CD4-positive, alpha-beta T cell treated with Interleukin-15 for 4 hours (primary cell): ENCODE measurements around the gene RAB3A.

Source experiments
- DNase-seq: peaks from one replicate; pipeline ENCODE4 v3.0.0-alpha.2; 2020; ENCODE audit warnings: low spot score

Gene RAB3A

DNA sequence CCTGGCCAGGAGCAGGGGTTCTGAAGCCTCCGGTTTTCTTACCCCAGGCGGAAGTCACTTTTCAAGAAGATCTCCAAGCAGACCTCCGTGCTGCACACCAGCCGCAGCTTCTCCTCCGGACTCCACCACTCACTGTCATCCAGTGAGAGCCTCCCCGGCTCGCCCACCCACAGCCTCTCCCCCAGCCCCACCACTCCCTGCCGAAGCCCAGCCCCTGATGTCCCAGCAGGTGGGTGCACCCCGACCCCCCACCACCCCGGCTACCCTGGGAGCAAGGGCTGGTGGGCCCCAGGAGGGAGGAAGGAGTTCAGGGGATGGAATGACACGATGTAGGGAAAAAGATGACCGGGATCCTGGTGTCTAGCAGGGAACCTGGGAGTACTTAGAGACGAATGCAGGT, 56.4 kb downstream of the RAB3A start:
- DNase-seq: no peak
